Loucy (cell line): ENCODE data around the gene FMO3.

Experiments
- H2AFZ ChIP-seq: fragments of 200-600 bp; sonication (generic); 2 replicates; pipeline ENCODE4 v1.6.0; 2016; ENCODE audit warnings: antibody characterized with exemption, mild to moderate bottlenecking, low read length, moderate library complexity
- H3F3A ChIP-seq: fragments of 200-600 bp; 2 replicates; pipeline ENCODE4 v1.6.0; 2016; ENCODE audit warnings: antibody characterized with exemption, low read depth, mild to moderate bottlenecking
- H3K27me3 ChIP-seq: fragments of 200-600 bp; sonication (generic); 2 replicates; pipeline ENCODE4 v1.6.1; 2014; ENCODE audit warnings: low read length, mild to moderate bottlenecking; ENCODE audit not compliant: insufficient read depth, poor library complexity, severe bottlenecking
- H3K36me3 ChIP-seq: fragments of 200-600 bp; sonication (generic); 2 replicates; pipeline ENCODE4 v1.6.1; 2016; ENCODE audit warnings: low read length; ENCODE audit not compliant: insufficient read depth
- H3K4me1 ChIP-seq: fragments of 200-600 bp; sonication (generic); 2 replicates; pipeline ENCODE4 v1.5.1; 2014; ENCODE audit warnings: low read length, mild to moderate bottlenecking; ENCODE audit not compliant: insufficient read depth, poor library complexity, severe bottlenecking
- H3K4me2 ChIP-seq: fragments of 200-600 bp; sonication (generic); 2 replicates; pipeline ENCODE4 v1.6.0; 2014; ENCODE audit warnings: antibody characterized with exemption, low read length, low read depth, mild to moderate bottlenecking; ENCODE audit not compliant: poor library complexity, severe bottlenecking
- H3K4me3 ChIP-seq: fragments of 200-600 bp; sonication (generic); 2 replicates; pipeline ENCODE4 v1.5.1; 2014; ENCODE audit warnings: low read length, mild to moderate bottlenecking, mixed read lengths; ENCODE audit not compliant: poor library complexity, severe bottlenecking
- H3K79me2 ChIP-seq: fragments of 200-600 bp; sonication (generic); 2 replicates; pipeline ENCODE4 v1.6.1; 2014; ENCODE audit warnings: low read length; ENCODE audit not compliant: insufficient read depth
- H3K9ac ChIP-seq: fragments of 200-600 bp; sonication (generic); 2 replicates; pipeline ENCODE4 v1.6.0; 2014; ENCODE audit warnings: mild to moderate bottlenecking, low read depth, low read length, moderate library complexity; ENCODE audit not compliant: poor library complexity, severe bottlenecking
- H3K9me2 ChIP-seq: fragments of 200-600 bp; sonication (generic); replicated peaks from 2 replicates; pipeline ENCODE4 v1.6.1; 2016; ENCODE audit warnings: low read depth, low read length, mixed read lengths
- H3K9me3 ChIP-seq: fragments of 200-600 bp; sonication (generic); 2 replicates; pipeline ENCODE4 v1.6.1; 2014; ENCODE audit warnings: mild to moderate bottlenecking, antibody characterized with exemption, low read length, low read depth; ENCODE audit not compliant: insufficient read depth
- H4K20me1 ChIP-seq: fragments of 200-600 bp; sonication (generic); 2 replicates; pipeline ENCODE4 v1.6.0; 2014; ENCODE audit warnings: antibody characterized with exemption, low read length, mild to moderate bottlenecking; ENCODE audit not compliant: insufficient read depth, poor library complexity, severe bottlenecking
- CTCF ChIP-seq: fragments of 200-600 bp; sonication (generic); conservative IDR thresholded peaks from 2 replicates; pipeline ENCODE4 v1.5.1; 2014; ENCODE audit warnings: mild to moderate bottlenecking, antibody characterized with exemption, low read length
- EZH2phosphoT487 ChIP-seq: fragments of 200-600 bp; IDR thresholded peaks from 2 replicates; pipeline ENCODE4 v1.6.1; 2018; ENCODE audit warnings: antibody characterized with exemption, mild to moderate bottlenecking, moderate library complexity, borderline replicate concordance

FMO3 gene

DNA sequence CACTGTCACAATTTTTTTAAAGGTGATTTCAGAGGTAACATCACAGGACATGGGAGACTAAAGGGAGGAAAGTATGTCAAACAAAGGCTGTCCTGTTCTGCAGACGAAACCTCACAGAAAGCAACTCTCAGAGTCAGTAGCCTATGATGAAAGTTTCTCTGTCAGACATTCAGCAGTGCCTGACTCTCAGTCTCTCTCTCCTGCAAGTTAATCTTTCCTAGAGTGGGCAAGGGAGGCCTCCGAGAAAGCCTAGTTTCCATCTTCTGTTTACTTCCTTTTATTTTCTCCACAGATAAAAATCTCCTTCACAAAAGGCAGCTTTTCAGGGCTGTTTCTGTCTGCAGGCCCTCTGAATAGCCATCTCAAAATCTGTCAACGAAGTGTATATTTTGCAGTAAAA is 69.5 kb downstream of the FMO3 start:
- Histone ChIP-seq H2AFZ (no peak overlapping the region), H3K27me3 (no peaks in the 10 kb centered on the region), H3F3A (no peaks in the 10 kb centered on the region), H4K20me1 (no peaks in the 10 kb centered on the region), H3K4me1 (no peaks in the 10 kb centered on the region), H3K4me2 (no peak overlapping the region), H3K79me2 (no peaks in the 10 kb centered on the region), H3K4me3 (no peak overlapping the region), H3K9me3 (no peaks in the 10 kb centered on the region), H3K36me3 (no peaks in the 10 kb centered on the region), H3K9me2 (no peaks in the 10 kb centered on the region), H3K9ac (no peak overlapping the region)
- TF ChIP-seq CTCF (no peak), EZH2phosphoT487 (no peak)

DNA sequence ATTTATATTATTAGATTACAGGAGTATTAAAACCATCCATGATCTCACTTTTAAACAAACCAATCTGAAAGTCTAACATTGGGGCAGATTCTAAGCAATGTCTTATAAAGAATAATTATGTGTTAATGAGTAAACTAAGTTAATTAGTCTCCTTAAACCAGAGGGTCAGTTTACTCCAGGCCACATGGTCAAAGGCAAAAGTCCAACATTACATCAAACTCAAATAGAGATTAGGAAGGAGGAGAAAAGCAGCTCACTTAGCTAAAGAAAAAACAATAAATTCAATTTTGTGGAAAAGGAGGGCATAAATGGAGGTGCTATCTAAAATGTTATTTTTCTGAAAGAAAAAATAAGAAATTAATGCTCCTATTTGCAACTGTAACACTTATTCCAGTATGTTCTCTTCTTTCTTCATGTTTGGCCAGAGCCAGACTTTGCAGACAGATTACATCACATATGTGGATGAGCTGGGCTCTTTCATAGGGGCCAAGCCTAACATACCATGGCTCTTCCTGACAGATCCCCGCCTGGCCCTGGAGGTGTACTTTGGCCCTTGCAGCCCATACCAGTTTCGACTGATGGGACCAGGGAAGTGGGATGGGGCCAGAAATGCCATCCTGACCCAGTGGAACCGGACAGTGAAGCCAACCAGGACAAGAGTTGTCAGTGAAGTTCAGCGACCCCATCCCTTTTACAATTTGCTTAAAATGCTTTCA is 70.1 kb downstream of the FMO3 start:
- H3K27me3 ChIP-seq = no peaks in the 10 kb centered on the region
- H3K4me2 ChIP-seq = no peak overlapping the region
- H3K4me3 ChIP-seq = no peak overlapping the region

DNA sequence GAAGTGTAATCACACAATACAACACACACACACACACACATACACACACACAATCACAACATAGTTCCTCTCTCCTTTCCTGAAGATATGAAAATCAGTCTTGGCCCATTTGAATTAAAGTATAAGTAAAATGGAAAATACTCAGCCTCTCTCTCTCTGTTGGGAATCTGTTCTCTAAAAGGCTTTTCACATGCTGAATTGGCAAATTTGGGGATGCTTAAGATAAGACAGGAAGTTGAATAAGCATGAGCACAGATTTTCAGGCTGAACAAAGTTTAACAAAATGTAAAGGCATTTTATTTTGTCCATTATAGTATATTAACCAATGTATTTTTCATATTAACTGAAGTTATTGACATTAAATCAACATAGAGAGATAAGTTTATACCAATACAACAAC is 70.7 kb downstream of the FMO3 start:
- no peak overlapping the region for H3K4me3 ChIP-seq
- no peaks in the 10 kb centered on the region for H3K27me3 ChIP-seq

More for the DNA sequence above, 70.1 kb downstream of the FMO3 start:
- Histone ChIP-seq H3K79me2 (no peaks in the 10 kb centered on the region), H3K9ac (no peak overlapping the region), H3F3A (no peaks in the 10 kb centered on the region), H3K9me2 (no peaks in the 10 kb centered on the region), H3K4me1 (no peaks in the 10 kb centered on the region), H3K9me3 (no peaks in the 10 kb centered on the region), H4K20me1 (no peaks in the 10 kb centered on the region), H3K36me3 (no peaks in the 10 kb centered on the region), H2AFZ (no peak overlapping the region)
- TF ChIP-seq CTCF (no peak), EZH2phosphoT487 (no peak)

More for the DNA sequence above, 70.7 kb downstream of the FMO3 start:
- no peak overlapping the region for H2AFZ ChIP-seq
- TF ChIP-seq CTCF (no peak), EZH2phosphoT487 (no peak)
- no peak overlapping the region for H3K9ac ChIP-seq
- H3K36me3 ChIP-seq = no peaks in the 10 kb centered on the region
- H3F3A ChIP-seq = no peaks in the 10 kb centered on the region
- H3K4me2 ChIP-seq = no peak overlapping the region
- H4K20me1 ChIP-seq = no peaks in the 10 kb centered on the region
- H3K4me1 ChIP-seq = no peaks in the 10 kb centered on the region
- H3K79me2 ChIP-seq = no peaks in the 10 kb centered on the region
- H3K9me2 ChIP-seq = no peaks in the 10 kb centered on the region
- no peaks in the 10 kb centered on the region for H3K9me3 ChIP-seq
